Vagina (tissue), 2 donors: ENCODE measurements around the gene GJE1. TPM values are rescaled to one million over a fixed set of nuclear protein-coding genes. Genes with fewer than 3 reads are reported as not detected.

Source experiments
- DNase-seq, 2 donors: peaks; one replicate each; pipeline ENCODE4 v3.0.0-alpha.2; 2017; ENCODE audit errors: extremely low spot score in 2 of 2
- H3K27ac ChIP-seq: fragments of 200-600 bp; sonication (generic); one replicate; pipeline ENCODE4 v1.5.1; 2019
- H3K27me3 ChIP-seq: fragments of 200-600 bp; sonication (generic); one replicate; pipeline ENCODE4 v1.5.1; 2019
- H3K36me3 ChIP-seq, 2 donors: fragments of 200-600 bp; sonication (generic); one replicate each; pipeline ENCODE4 v1.5.1; 2017 to 2019
- H3K4me1 ChIP-seq: fragments of 200-600 bp; sonication (generic); one replicate; pipeline ENCODE4 v1.5.1; 2019
- H3K4me3 ChIP-seq, 2 donors: fragments of 200-600 bp; sonication (generic); 1 replicate in 1 of 2; 2 replicates in 1 of 2; pipeline ENCODE4 v1.5.1; 2016 to 2019
- H3K9me3 ChIP-seq: fragments of 200-600 bp; sonication (generic); one replicate; pipeline ENCODE4 v1.5.1; 2019
- POLR2A ChIP-seq, 2 donors: fragments of 450-650 bp; IDR thresholded peaks; one replicate each; pipeline ENCODE4 v1.6.1; 2017; ENCODE audit warnings: antibody characterized with exemption in 2 of 2, mild to moderate bottlenecking in 2 of 2, moderate library complexity in 2 of 2
- POLR2AphosphoS5 ChIP-seq, 2 donors: sonication (generic); formaldehyde crosslinking; IDR thresholded peaks; one replicate each; pipeline ENCODE4 v1.9.0; 2017; ENCODE audit warnings: antibody characterized with exemption in 2 of 2, mild to moderate bottlenecking in 2 of 2, low read depth in 1 of 2; ENCODE audit not compliant: insufficient read depth in 1 of 2
- intact Hi-C: fragments of 100-400 bp; cut with DNase I; formaldehyde crosslinking; loops from one replicate; pipeline ENCODE4 v1.15.1; 2023
- total RNA-seq: library from RNA; depleted of rRNA; stranded (reverse); fragments of >200 nt; gene quantifications from one replicate; pipeline ENCODE4 v1.2.3, GENCODE V29; 2016
- TF ChIP-seq, protein P1 (sequence below), 3 experiments: fragments of 450-650 bp in 2 of 3; fragments of 200-600 bp in 1 of 3; sonication (generic) in 1 of 3; IDR thresholded peaks; one replicate each; pipeline ENCODE4 v1.5.1; 2017 to 2019; ENCODE audit warnings: antibody characterized with exemption in 3 of 3, mild to moderate bottlenecking in 2 of 3, moderate library complexity in 2 of 3

The GJE1 gene
- total RNA-seq, 1 donor from 2014 or later, result not detected

DNA sequence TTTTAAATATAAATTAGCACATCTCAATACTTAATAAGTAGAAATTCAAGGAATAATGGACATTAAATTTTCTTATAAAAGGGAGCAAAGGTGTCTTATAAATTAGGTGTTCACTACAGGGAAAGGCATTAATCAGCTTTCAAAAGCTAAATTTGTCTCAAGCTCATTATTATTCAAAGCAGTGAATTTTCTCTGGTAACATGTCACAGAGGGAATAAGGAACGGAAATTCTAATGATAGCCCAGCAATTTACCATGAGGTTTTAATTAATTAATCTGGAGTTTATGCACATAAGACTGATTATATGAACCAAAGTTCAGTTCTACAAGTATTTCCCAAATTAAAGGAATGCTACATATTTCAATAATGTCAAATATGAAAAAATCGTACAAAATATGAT lies 15.4 kb upstream of the GJE1 start:
- no peak overlapping the region for H3K27ac ChIP-seq
- H3K9me3 ChIP-seq, result no peaks in the 10 kb centered on the region
- TF ChIP-seq POLR2A (IDR thresholded peaks at IDR 0.05) (no peak), POLR2AphosphoS5 (IDR thresholded peaks at IDR 0.05; ENCODE audit: insufficient read depth in 1 of 2, low read depth in 1 of 2) (no peak)
- TF ChIP-seq, protein P1, sequence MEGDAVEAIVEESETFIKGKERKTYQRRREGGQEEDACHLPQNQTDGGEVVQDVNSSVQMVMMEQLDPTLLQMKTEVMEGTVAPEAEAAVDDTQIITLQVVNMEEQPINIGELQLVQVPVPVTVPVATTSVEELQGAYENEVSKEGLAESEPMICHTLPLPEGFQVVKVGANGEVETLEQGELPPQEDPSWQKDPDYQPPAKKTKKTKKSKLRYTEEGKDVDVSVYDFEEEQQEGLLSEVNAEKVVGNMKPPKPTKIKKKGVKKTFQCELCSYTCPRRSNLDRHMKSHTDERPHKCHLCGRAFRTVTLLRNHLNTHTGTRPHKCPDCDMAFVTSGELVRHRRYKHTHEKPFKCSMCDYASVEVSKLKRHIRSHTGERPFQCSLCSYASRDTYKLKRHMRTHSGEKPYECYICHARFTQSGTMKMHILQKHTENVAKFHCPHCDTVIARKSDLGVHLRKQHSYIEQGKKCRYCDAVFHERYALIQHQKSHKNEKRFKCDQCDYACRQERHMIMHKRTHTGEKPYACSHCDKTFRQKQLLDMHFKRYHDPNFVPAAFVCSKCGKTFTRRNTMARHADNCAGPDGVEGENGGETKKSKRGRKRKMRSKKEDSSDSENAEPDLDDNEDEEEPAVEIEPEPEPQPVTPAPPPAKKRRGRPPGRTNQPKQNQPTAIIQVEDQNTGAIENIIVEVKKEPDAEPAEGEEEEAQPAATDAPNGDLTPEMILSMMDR (IDR thresholded peaks at IDR 0.05), result no peak
- H3K4me1 ChIP-seq, result no peaks in the 10 kb centered on the region
- no peak overlapping the region for H3K4me3 ChIP-seq
- no peak for DNase-seq
- no peaks in the 10 kb centered on the region for H3K27me3 ChIP-seq
- no peaks in the 10 kb centered on the region for H3K36me3 ChIP-seq
- intact Hi-C loops, result no loop called here

DNA sequence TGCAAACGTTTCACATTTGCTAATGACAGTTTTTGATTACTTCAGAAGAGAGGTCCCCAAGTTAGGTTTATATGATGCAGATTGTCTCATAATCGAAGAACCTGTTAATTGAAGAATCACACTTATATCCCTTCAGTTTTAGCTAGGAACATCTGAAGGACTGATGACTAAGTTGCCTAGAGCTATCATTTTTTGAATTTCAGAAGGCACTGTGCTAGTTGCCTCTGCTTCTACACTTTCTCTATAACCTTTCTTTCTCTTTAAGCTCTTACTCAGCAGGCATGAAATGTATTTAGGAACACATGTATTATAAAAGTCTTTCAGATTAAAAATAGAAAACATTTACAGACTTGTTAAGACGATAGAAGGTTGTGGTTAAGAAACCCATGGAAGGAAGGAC lies 14.4 kb upstream of the GJE1 start:
- Histone ChIP-seq H3K4me1 (no peaks in the 10 kb centered on the region), H3K4me3 (no peak overlapping the region), H3K27me3 (no peaks in the 10 kb centered on the region), H3K36me3 (no peaks in the 10 kb centered on the region), H3K9me3 (no peaks in the 10 kb centered on the region), H3K27ac (no peak overlapping the region)
- DNase-seq, result no peak
- TF ChIP-seq POLR2A (IDR thresholded peaks at IDR 0.05), result no peak
- no peak for TF ChIP-seq POLR2AphosphoS5 (IDR thresholded peaks at IDR 0.05; ENCODE audit: insufficient read depth in 1 of 2, low read depth in 1 of 2)
- TF ChIP-seq, protein P1 (IDR thresholded peaks at IDR 0.05), result no peak
- intact Hi-C loops, result no loop called here

DNA sequence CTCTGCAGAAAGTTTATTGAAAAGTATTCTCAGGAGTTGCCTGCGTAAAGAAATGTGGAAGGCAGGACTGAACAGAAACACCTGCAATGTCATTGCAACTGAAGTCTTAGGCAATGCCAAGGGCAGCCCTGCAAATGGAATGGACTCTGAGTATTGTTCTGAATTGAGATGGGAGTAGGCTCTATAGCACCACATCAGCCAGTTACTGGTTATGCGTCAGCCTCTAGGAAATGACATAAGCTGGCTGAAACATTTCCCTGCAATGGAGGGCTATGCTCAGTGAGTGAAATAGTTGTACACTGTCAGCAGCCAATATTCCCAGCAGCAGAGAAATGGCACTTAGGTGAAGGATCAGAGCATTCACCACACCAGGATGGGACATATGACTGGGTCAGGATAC lies 13.8 kb upstream of the GJE1 start:
- intact Hi-C loops, result no loop called here
- Histone ChIP-seq H3K27me3 (no peaks in the 10 kb centered on the region), H3K4me1 (no peaks in the 10 kb centered on the region), H3K4me3 (no peak overlapping the region), H3K27ac (no peak overlapping the region), H3K36me3 (no peaks in the 10 kb centered on the region), H3K9me3 (no peaks in the 10 kb centered on the region)
- DNase-seq, result no peak
- TF ChIP-seq POLR2A (IDR thresholded peaks at IDR 0.05), result no peak
- TF ChIP-seq POLR2AphosphoS5 (IDR thresholded peaks at IDR 0.05; ENCODE audit: insufficient read depth in 1 of 2, low read depth in 1 of 2), result no peak
- TF ChIP-seq, protein P1 (IDR thresholded peaks at IDR 0.05), result no peak

DNA sequence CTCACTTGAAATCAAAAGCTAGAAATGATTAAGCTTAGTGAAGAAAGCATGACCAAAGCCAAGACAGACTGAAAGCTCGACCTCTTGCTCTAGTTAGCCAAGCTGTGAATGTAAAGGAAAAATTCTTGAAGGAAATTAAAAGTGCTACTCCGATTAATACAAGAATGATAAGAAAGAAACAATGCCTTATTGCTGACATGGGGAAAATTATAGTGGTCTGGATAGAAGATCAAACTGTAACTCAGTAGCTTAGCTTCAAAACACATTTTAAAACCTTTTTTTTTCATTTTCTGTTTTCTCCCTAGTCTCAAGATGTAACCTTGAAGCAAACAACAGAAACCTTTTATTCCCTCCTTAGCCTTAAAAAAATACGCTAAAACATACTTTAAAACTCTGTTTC lies 11.4 kb upstream of the GJE1 start:
- H3K4me1 ChIP-seq, result no peaks in the 10 kb centered on the region
- DNase-seq, result no peak
- H3K36me3 ChIP-seq, result no peaks in the 10 kb centered on the region
- H3K4me3 ChIP-seq, result no peak overlapping the region
- H3K27ac ChIP-seq, result no peak overlapping the region
- TF ChIP-seq POLR2AphosphoS5 (IDR thresholded peaks at IDR 0.05; ENCODE audit: insufficient read depth in 1 of 2, low read depth in 1 of 2) (no peak), POLR2A (IDR thresholded peaks at IDR 0.05) (no peak)
- TF ChIP-seq, protein P1 (IDR thresholded peaks at IDR 0.05), result no peak
- H3K27me3 ChIP-seq, result no peaks in the 10 kb centered on the region
- H3K9me3 ChIP-seq, result no peaks in the 10 kb centered on the region
- intact Hi-C loops, result no loop called here

DNA sequence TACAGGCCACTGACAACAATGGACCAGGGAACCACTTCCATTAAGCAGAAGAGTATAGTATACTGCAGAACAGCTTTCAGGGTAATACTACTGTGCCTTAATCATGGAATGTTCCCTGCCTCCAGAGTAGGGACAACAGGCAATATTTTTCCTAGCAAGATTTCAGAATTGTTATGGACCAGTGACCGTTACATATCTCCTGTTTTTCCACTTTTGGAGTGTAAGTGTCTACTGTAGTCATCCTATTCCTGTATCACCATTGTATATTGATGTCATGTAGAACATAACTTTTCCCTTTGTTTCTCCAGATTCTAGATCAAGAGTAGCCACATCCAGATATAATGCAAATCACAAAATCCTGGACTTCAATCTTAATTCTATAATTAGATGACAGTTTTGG lies 1.9 kb upstream of the GJE1 start:
- Histone ChIP-seq H3K4me1 (no peaks in the 10 kb centered on the region), H3K4me3 (no peak overlapping the region), H3K9me3 (no peaks in the 10 kb centered on the region), H3K36me3 (no peaks in the 10 kb centered on the region), H3K27me3 (no peaks in the 10 kb centered on the region), H3K27ac (no peak overlapping the region)
- intact Hi-C loops, result no loop called here
- TF ChIP-seq POLR2AphosphoS5 (IDR thresholded peaks at IDR 0.05; ENCODE audit: insufficient read depth in 1 of 2, low read depth in 1 of 2), result no peak
- TF ChIP-seq, protein P1 (IDR thresholded peaks at IDR 0.05), result no peak
- no peak for TF ChIP-seq POLR2A (IDR thresholded peaks at IDR 0.05)
- no peak for DNase-seq
